OCI-LY7 (cell line): Measurements from ENCODE around the gene PPARG.

ENCODE experiments used
- CTCF ChIP-seq: fragments of 200-600 bp; sonication (generic); conservative IDR thresholded peaks from 2 replicates; pipeline ENCODE4 v1.5.1; 2014; ENCODE audit warnings: mild to moderate bottlenecking, antibody characterized with exemption, low read length, moderate library complexity, mixed read lengths
- EZH2phosphoT487 ChIP-seq: fragments of 200-600 bp; sonication (generic); IDR thresholded peaks from 2 replicates; pipeline ENCODE4 v1.6.1; 2018; ENCODE audit warnings: low read depth, borderline replicate concordance, mild to moderate bottlenecking, mixed run types, antibody characterized with exemption, low read length, moderate library complexity, mixed read lengths

GRCh38 chr3:12287727-12288181 lies 1.1 kb upstream of the PPARG start:
- TF ChIP-seq CTCF, result no peak
- no peak for TF ChIP-seq EZH2phosphoT487
